Adrenal gland (tissue), 5 donors: ENCODE results near the gene KATNAL2.

ENCODE experiments used
- POLR2A ChIP-seq, 2 donors: fragments of 450-650 bp; IDR thresholded peaks; one replicate each; pipeline ENCODE4 v1.6.1; 2017; ENCODE audit warnings: antibody characterized with exemption in 2 of 2, mild to moderate bottlenecking in 2 of 2, moderate library complexity in 1 of 2
- TF ChIP-seq, protein P1 (sequence below), 6 experiments: fragments of 450-650 bp in 4 of 6; fragments of 200-600 bp in 2 of 6; sonication (generic) in 1 of 6; IDR thresholded peaks; 1 replicate in 5 of 6; 2 replicates in 1 of 6; pipeline versions ENCODE4 v1.5.1 to v1.8.0; 2016 to 2021; ENCODE audit warnings: antibody characterized with exemption in 6 of 6, mild to moderate bottlenecking in 2 of 6, moderate library complexity in 1 of 6
- donor health status: DM: no; HTN: no; CAD: no.

DNA sequence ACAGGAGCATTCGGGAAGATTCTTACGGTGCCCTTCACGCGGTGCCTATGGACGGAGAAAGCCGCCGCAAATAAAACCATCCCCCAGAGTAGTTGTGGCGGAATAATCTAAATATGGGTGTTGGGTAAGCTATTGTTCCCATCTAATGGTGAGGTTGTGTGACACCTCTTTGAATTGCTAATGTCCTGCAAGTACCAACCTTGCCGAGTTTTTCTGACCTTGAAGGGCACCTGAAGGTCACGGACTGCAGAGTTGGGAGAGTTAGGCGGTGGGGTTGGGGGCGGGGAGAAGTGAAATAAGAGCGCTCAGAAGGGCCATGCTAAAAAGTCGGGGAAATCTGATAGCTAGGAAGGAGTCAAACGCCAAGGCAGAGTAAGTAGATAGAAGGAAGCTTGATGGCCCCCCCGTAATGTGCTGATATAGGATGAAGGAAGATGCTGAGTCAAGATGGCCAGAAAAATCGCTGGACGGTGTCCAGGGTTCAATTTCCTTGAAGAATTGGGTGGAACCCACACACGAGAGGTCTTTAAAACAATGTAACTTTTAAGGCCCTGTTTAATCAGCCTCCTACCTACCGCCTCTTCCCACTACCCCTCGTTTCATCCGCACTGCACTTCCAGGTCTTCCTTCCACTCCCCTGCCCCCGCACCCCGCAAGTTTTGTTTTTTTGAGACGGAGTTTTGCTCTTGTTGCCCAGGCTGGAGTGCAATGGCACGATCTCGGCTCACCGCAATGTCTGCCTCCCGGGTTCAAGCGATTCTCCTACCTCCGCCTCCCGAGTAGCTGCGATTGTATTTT is 600 bp downstream of the KATNAL2 start:
- TF ChIP-seq, protein P1, sequence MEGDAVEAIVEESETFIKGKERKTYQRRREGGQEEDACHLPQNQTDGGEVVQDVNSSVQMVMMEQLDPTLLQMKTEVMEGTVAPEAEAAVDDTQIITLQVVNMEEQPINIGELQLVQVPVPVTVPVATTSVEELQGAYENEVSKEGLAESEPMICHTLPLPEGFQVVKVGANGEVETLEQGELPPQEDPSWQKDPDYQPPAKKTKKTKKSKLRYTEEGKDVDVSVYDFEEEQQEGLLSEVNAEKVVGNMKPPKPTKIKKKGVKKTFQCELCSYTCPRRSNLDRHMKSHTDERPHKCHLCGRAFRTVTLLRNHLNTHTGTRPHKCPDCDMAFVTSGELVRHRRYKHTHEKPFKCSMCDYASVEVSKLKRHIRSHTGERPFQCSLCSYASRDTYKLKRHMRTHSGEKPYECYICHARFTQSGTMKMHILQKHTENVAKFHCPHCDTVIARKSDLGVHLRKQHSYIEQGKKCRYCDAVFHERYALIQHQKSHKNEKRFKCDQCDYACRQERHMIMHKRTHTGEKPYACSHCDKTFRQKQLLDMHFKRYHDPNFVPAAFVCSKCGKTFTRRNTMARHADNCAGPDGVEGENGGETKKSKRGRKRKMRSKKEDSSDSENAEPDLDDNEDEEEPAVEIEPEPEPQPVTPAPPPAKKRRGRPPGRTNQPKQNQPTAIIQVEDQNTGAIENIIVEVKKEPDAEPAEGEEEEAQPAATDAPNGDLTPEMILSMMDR (IDR thresholded peaks at IDR 0.05): no peak
- no peak for TF ChIP-seq POLR2A (IDR thresholded peaks at IDR 0.05)
